MCF 10A (cell line): ENCODE results near the gene DGKA. TPM values are rescaled to one million over a fixed set of nuclear protein-coding genes. Genes with fewer than 3 reads are reported as not detected.

Source experiments
- BruUV-seq: library from RNA; stranded (reverse); fragments of 400-500 nt; replicated peaks from 2 replicates; lab custom pipeline; 2021; lab: Mats Ljungman, UMichigan
- CTCF ChIA-PET: fragments of 300-600 bp; sonication (Branson Sonifier 250); formaldehyde crosslinking; extraction: SDS; loops from one replicate; lab custom pipeline; 2021; ENCODE audit warnings: antibody characterized with exemption, inconsistent platforms; lab: Yijun Ruan, JAX
- POLR2A ChIA-PET: fragments of 300-600, 350-650 bp; sonication (Branson Sonifier 250); formaldehyde crosslinking; extraction: SDS; loops from one replicate; lab custom pipeline; 2020; ENCODE audit warnings: antibody characterized with exemption, inconsistent platforms; lab: Yijun Ruan, JAX
- DNase-seq: peaks from one replicate; pipeline ENCODE4 v3.0.0-alpha.2; 2018; ENCODE audit not compliant: unreplicated experiment
- H3K27ac Mint-ChIP-seq: one replicate; pipeline ENCODE4 v1.8.0; 2022; ENCODE audit warnings: mild to moderate bottlenecking, low read depth, mixed read lengths; ENCODE audit not compliant: unreplicated experiment
- H3K27me3 Mint-ChIP-seq: one replicate; pipeline ENCODE4 v1.8.0; 2022; ENCODE audit warnings: mixed read lengths; ENCODE audit not compliant: insufficient read depth, unreplicated experiment
- H3K36me3 Mint-ChIP-seq: one replicate; pipeline ENCODE4 v1.8.0; 2022; ENCODE audit warnings: mild to moderate bottlenecking, moderate library complexity, mixed read lengths; ENCODE audit not compliant: insufficient read depth, unreplicated experiment
- H3K4me1 Mint-ChIP-seq: one replicate; pipeline ENCODE4 v1.8.0; 2022; ENCODE audit warnings: mixed read lengths; ENCODE audit not compliant: insufficient read depth, unreplicated experiment
- H3K4me3 Mint-ChIP-seq: one replicate; pipeline ENCODE4 v1.8.0; 2022; ENCODE audit warnings: mild to moderate bottlenecking, moderate library complexity, mixed read lengths; ENCODE audit not compliant: unreplicated experiment
- H3K9me3 Mint-ChIP-seq: one replicate; pipeline ENCODE4 v1.8.0; 2022; ENCODE audit warnings: mixed read lengths; ENCODE audit not compliant: unreplicated experiment
- CTCF ChIP-seq: fragments of 200-600 bp; IDR thresholded peaks from one replicate; pipeline ENCODE4 v1.8.0; 2022; ENCODE audit warnings: antibody characterized with exemption, mild to moderate bottlenecking; ENCODE audit not compliant: unreplicated experiment
- intact Hi-C: fragments of 100-400 bp; cut with micrococcal nuclease; formaldehyde crosslinking; loops from 2 replicates; pipeline ENCODE4 v1.14.1; 2022
- total RNA-seq: library from RNA; stranded (reverse); gene quantifications from 2 replicates; pipeline ENCODE4 v1.2.3, GENCODE V29; 2022

DGKA gene
- total RNA-seq, 1 experiment from 2014 or later, result 236 TPM

GRCh38 chr12:55899082-55899481 lies 31.9 kb upstream of the DGKA start:
- no peak overlapping the region for H3K27ac Mint-ChIP-seq
- peaks cover 32% of the 10 kb centered on the region for H3K36me3 Mint-ChIP-seq
- POLR2A ChIA-PET, result interaction anchor here (0.6 to 1.3 kb wide), 4 partner anchors 12 to 98 kb away, joined by 3 to 6 read pairs (median 3); partner anchors contain the start of gene SUOX

GRCh38 chr12:55901881-55902490 lies 29.0 kb upstream of the DGKA start:
- H3K4me3 Mint-ChIP-seq, result no peak overlapping the region
- no peaks in the 10 kb centered on the region for H3K9me3 Mint-ChIP-seq
- intact Hi-C loops, result no loop called here
- ChIA-PET CTCF (interaction anchor here (0.6 to 0.8 kb wide), 2 partner anchors 12 to 54 kb away, joined by 3 read pairs; no protein-coding TSS in a partner anchor), POLR2A (interaction anchor here (2.1 kb wide), 1 partner anchor 84 kb away, joined by 5 read pairs; the partner anchor contains the start of genes ORMDL2 and SARNP)
- H3K27me3 Mint-ChIP-seq, result no peaks in the 10 kb centered on the region
- peak overlapping the region; percentile 57 for H3K27ac Mint-ChIP-seq
- H3K4me1 Mint-ChIP-seq, result no peaks in the 10 kb centered on the region
- no peak for TF ChIP-seq CTCF
- peaks cover 38% of the 10 kb centered on the region for H3K36me3 Mint-ChIP-seq
- DNase-seq, result no peak
- no TSS peak for BruUV-seq

More at GRCh38 chr12:55899082-55899481, 31.9 kb upstream of the DGKA start:
- intact Hi-C loops, result no loop called here
- CTCF ChIA-PET, result interaction anchor here (0.6 to 1.1 kb wide), 6 partner anchors 13 to 163 kb away, joined by 3 to 5 read pairs (median 3); no protein-coding TSS in a partner anchor
- no peak for TF ChIP-seq CTCF
- DNase-seq, result no peak
- BruUV-seq, result no TSS peak
- H3K27me3 Mint-ChIP-seq, result no peaks in the 10 kb centered on the region
- no peaks in the 10 kb centered on the region for H3K4me1 Mint-ChIP-seq
- no peaks in the 10 kb centered on the region for H3K9me3 Mint-ChIP-seq
- H3K4me3 Mint-ChIP-seq, result no peak overlapping the region

DNA sequence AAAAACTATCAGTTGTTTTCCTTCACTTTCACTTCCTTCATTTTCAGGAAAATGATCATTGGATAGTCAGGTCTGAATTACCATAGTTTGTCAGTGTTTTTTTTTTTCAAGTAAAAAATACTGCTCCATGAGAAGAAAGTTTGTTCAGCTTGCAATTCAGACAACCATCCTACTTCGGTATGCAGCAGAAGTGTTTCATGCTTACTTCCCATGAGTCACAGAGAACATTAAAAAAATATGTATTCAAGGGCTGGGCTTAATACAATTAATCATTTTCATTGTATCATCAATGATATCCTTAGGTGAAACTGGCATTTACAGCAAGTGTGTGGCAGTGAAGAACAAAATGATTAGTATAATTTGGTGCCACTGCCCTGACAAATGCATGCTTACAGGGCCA lies 24.9 kb upstream of the DGKA start:
- intact Hi-C loops, result no loop called here
- Mint-ChIP-seq H3K4me1 (peaks cover 12% of the 10 kb centered on the region), H3K4me3 (no peak overlapping the region), H3K36me3 (peaks cover 50% of the 10 kb centered on the region), H3K27ac (no peak overlapping the region), H3K9me3 (no peaks in the 10 kb centered on the region), H3K27me3 (no peaks in the 10 kb centered on the region)
- no peak for DNase-seq
- TF ChIP-seq CTCF, result no peak
- POLR2A ChIA-PET, result interaction anchor here (1.2 to 2.2 kb wide), 4 partner anchors 11 to 88 kb away, joined by 3 to 7 read pairs (median 5); partner anchors contain the start of genes DNAJC14, ORMDL2 and SARNP
- no TSS peak for BruUV-seq
- CTCF ChIA-PET, result no interaction called here

DNA sequence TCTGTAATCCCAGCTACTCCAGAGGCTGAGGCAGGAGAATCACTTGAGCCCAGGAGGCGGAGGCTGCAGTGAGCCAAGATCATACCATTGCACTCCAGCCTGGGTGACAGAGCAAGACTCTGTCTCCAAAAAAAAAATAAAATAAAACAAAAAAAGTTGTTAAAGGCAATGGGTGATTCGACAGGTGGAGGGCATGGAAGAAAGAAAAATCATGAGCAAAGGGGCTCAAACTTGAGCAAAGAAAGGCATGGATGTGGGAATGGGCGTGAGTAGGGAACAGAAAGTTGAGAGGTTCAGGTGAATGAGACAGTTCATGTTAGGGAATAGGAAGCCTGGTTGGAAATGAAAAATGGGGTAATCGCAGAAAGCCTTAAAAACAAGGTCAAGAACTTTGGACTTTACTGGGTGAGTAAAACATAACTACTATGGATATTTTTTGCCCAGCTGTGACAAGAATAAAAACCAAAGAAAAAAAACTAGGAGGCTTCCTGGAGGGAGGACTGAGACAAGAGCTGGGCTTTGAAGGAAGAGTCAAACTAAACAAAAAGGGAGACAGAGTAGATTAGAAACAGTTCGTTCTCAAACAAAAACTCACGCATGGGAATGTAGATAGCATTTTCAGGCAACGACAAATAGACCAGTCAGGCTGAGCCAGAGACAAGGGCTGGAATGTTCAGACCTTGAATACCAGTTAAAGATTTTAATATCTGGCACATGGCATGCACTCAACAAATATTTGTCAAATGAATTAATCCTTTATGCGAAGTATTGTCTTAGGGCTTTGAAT lies 22.0 kb upstream of the DGKA start:
- H3K9me3 Mint-ChIP-seq, result no peaks in the 10 kb centered on the region
- no peak for TF ChIP-seq CTCF
- ChIA-PET POLR2A (no interaction called here), CTCF (no interaction called here)
- H3K36me3 Mint-ChIP-seq, result peaks cover 46% of the 10 kb centered on the region
- DNase-seq, result no peak
- no TSS peak for BruUV-seq
- H3K4me3 Mint-ChIP-seq, result no peak overlapping the region
- H3K27ac Mint-ChIP-seq, result peak overlapping the region; percentile 59
- peaks cover 13% of the 10 kb centered on the region for H3K4me1 Mint-ChIP-seq
- no peaks in the 10 kb centered on the region for H3K27me3 Mint-ChIP-seq
- intact Hi-C loops, result no loop called here
